OCI-M1 (cell line): ENCODE results near the gene OR4E2.
"Not testable (repeated sequence)": the region's sequence is repeated elsewhere in the genome, so short reads cannot be mapped to it uniquely, and the experiment has no call there.

Experiments
- DNase-seq: peaks from one replicate; lab custom pipeline; 2025; lab: John Stamatoyannopoulos, UW

Gene OR4E2

GRCh38 chr14:21697662-21698061 lies 44.0 kb downstream of the OR4E2 start:
- not testable (repeated sequence) for DNase-seq

GRCh38 chr14:21698538-21698937 lies 44.9 kb downstream of the OR4E2 start:
- not testable (repeated sequence) for DNase-seq

GRCh38 chr14:21699551-21699950 lies 45.9 kb downstream of the OR4E2 start:
- DNase-seq = no peak

GRCh38 chr14:21702316-21702715 lies 48.7 kb downstream of the OR4E2 start:
- no peak for DNase-seq

- DNase-seq = no peak
These were observed 50.0 kb downstream of the OR4E2 start for GRCh38 chr14:21703357-21704326.

GRCh38 chr14:21704338-21704737 lies 50.7 kb downstream of the OR4E2 start:
- no peak for DNase-seq

GRCh38 chr14:21711360-21711961 lies 57.8 kb downstream of the OR4E2 start:
- peak; percentile 62 for DNase-seq

- no peak for DNase-seq
These were observed 58.4 kb downstream of the OR4E2 start for GRCh38 chr14:21712036-21712435.

GRCh38 chr14:21714318-21714929 lies 60.8 kb downstream of the OR4E2 start:
- no peak for DNase-seq
